KMS-11 (cell line): ENCODE results near the gene RAD51AP1.

ENCODE experiments used
- H2AFZ ChIP-seq: fragments of 200-600 bp; sonication (generic); 2 replicates; pipeline ENCODE4 v1.6.1; 2016; ENCODE audit warnings: antibody characterized with exemption, mixed run types, low read depth
- H3K27ac ChIP-seq: fragments of 200-600 bp; sonication (generic); 2 replicates; pipeline ENCODE4 v1.6.1; 2016; ENCODE audit warnings: mild to moderate bottlenecking, mixed run types
- H3K27me3 ChIP-seq: fragments of 200-600 bp; sonication (generic); 2 replicates; pipeline ENCODE4 v1.6.1; 2017; ENCODE audit warnings: mild to moderate bottlenecking, low read depth, mixed run types, moderate library complexity; ENCODE audit not compliant: insufficient read depth
- H3K36me3 ChIP-seq: fragments of 200-600 bp; sonication (generic); 2 replicates; pipeline ENCODE4 v1.6.1; 2017; ENCODE audit warnings: mild to moderate bottlenecking, mixed run types; ENCODE audit not compliant: insufficient read depth
- H3K4me1 ChIP-seq: fragments of 200-600 bp; sonication (generic); 2 replicates; pipeline ENCODE4 v1.6.1; 2016; ENCODE audit warnings: mild to moderate bottlenecking, low read depth, mixed run types; ENCODE audit not compliant: poor library complexity, severe bottlenecking
- H3K4me2 ChIP-seq: fragments of 200-600 bp; sonication (generic); 2 replicates; pipeline ENCODE4 v1.7.0; 2016; ENCODE audit warnings: mild to moderate bottlenecking, mixed run types
- H3K4me3 ChIP-seq: fragments of 200-600 bp; sonication (generic); IDR thresholded peaks from 2 replicates; pipeline ENCODE4 v1.6.1; 2017; ENCODE audit warnings: low read depth, low read length, mixed read lengths; ENCODE audit not compliant: insufficient read depth
- H3K79me2 ChIP-seq: fragments of 200-600 bp; sonication (generic); 2 replicates; pipeline ENCODE4 v1.6.1; 2016; ENCODE audit warnings: low read depth, mixed run types; ENCODE audit not compliant: insufficient read depth
- H3K9ac ChIP-seq: fragments of 200-600 bp; sonication (generic); 2 replicates; pipeline ENCODE4 v1.6.1; 2016; ENCODE audit warnings: mild to moderate bottlenecking, mixed run types
- H4K20me1 ChIP-seq: fragments of 200-600 bp; sonication (generic); 2 replicates; pipeline ENCODE4 v1.6.1; 2016; ENCODE audit warnings: mild to moderate bottlenecking, mixed run types; ENCODE audit not compliant: insufficient read depth
- CTCF ChIP-seq: fragments of 200-600 bp; sonication (generic); conservative IDR thresholded peaks from 2 replicates; pipeline ENCODE4 v1.6.1; 2017; ENCODE audit warnings: low read depth, mild to moderate bottlenecking, antibody characterized with exemption, low read length, moderate library complexity, mixed read lengths

The RAD51AP1 gene

GRCh38 chr12:4567073-4567881, 28.6 kb downstream of the RAD51AP1 start:
- no peaks in the 10 kb centered on the region for H3K36me3 ChIP-seq
- no peaks in the 10 kb centered on the region for H3K4me1 ChIP-seq
- H3K27me3 ChIP-seq, result no peaks in the 10 kb centered on the region
- no peak overlapping the region for H2AFZ ChIP-seq
- H3K4me3 ChIP-seq, result no peak overlapping the region
- H3K27ac ChIP-seq, result no peak overlapping the region
- no peak for TF ChIP-seq CTCF
- H3K79me2 ChIP-seq, result no peaks in the 10 kb centered on the region
- H3K9ac ChIP-seq, result no peak overlapping the region
- H4K20me1 ChIP-seq, result no peaks in the 10 kb centered on the region
- no peak overlapping the region for H3K4me2 ChIP-seq

GRCh38 chr12:4569261-4569660, 30.6 kb downstream of the RAD51AP1 start:
- Histone ChIP-seq H4K20me1 (no peaks in the 10 kb centered on the region), H3K4me3 (no peak overlapping the region), H3K27ac (no peak overlapping the region), H3K79me2 (no peaks in the 10 kb centered on the region), H3K27me3 (no peaks in the 10 kb centered on the region), H3K9ac (no peak overlapping the region), H3K36me3 (no peaks in the 10 kb centered on the region), H3K4me2 (no peak overlapping the region), H2AFZ (no peak overlapping the region), H3K4me1 (no peaks in the 10 kb centered on the region)
- TF ChIP-seq CTCF, result no peak

- Histone ChIP-seq H3K4me1 (no peaks in the 10 kb centered on the region), H3K27ac (no peak overlapping the region), H3K27me3 (no peaks in the 10 kb centered on the region), H2AFZ (no peak overlapping the region), H3K4me2 (no peak overlapping the region), H3K36me3 (no peaks in the 10 kb centered on the region), H3K4me3 (no peak overlapping the region), H4K20me1 (no peaks in the 10 kb centered on the region), H3K79me2 (no peaks in the 10 kb centered on the region), H3K9ac (no peak overlapping the region)
- no peak for TF ChIP-seq CTCF
These were observed 34.0 kb downstream of the RAD51AP1 start for GRCh38 chr12:4572680-4573079.

- no peak overlapping the region for H2AFZ ChIP-seq
- no peaks in the 10 kb centered on the region for H3K4me1 ChIP-seq
- H3K27me3 ChIP-seq, result no peaks in the 10 kb centered on the region
- no peak for TF ChIP-seq CTCF
- H3K4me3 ChIP-seq, result no peak overlapping the region
- no peaks in the 10 kb centered on the region for H3K36me3 ChIP-seq
- no peak overlapping the region for H3K27ac ChIP-seq
- H3K79me2 ChIP-seq, result no peaks in the 10 kb centered on the region
- H4K20me1 ChIP-seq, result no peaks in the 10 kb centered on the region
- H3K9ac ChIP-seq, result no peak overlapping the region
- H3K4me2 ChIP-seq, result no peak overlapping the region
These were observed 40.8 kb downstream of the RAD51AP1 start for GRCh38 chr12:4579305-4580102.
